Retinal pigment epithelial cell (primary cell): ENCODE results near the gene MEST.

Experiments
- DNase-seq: peaks from one replicate; pipeline ENCODE4 v3.0.0-alpha.2; 2010; ENCODE audit warnings: low read depth
- H3K4me3 ChIP-seq: 2 replicates; pipeline ENCODE4 v1.5.1; 2011; ENCODE audit warnings: mild to moderate bottlenecking, low read length, control low read depth, moderate library complexity
- TF ChIP-seq, protein P1 (sequence below): conservative IDR thresholded peaks from 2 replicates; pipeline ENCODE4 v1.5.1; 2011; ENCODE audit warnings: low read depth, low read length, control low read depth, inconsistent platforms

The MEST gene

DNA sequence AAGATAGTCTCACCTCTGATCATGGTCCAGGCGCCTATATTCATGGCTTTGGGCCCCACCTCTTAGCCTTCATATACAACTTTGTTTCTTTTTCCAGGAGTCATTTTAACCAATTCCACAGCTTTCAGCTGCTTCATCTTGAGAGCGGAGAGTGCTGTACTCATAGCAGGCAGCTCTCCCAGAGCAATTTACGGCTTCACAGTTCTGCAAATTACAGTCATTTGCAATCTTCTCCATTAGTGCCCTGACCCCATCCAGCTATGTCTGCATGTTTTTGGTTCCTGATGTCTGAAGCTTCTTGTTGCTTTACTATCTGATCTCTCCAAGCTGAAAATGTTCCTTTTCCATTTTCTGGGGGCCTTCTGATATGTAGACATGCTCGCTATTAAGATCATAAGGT lies 18.0 kb upstream of the MEST start:
- no peak overlapping the region for H3K4me3 ChIP-seq
- TF ChIP-seq, protein P1, sequence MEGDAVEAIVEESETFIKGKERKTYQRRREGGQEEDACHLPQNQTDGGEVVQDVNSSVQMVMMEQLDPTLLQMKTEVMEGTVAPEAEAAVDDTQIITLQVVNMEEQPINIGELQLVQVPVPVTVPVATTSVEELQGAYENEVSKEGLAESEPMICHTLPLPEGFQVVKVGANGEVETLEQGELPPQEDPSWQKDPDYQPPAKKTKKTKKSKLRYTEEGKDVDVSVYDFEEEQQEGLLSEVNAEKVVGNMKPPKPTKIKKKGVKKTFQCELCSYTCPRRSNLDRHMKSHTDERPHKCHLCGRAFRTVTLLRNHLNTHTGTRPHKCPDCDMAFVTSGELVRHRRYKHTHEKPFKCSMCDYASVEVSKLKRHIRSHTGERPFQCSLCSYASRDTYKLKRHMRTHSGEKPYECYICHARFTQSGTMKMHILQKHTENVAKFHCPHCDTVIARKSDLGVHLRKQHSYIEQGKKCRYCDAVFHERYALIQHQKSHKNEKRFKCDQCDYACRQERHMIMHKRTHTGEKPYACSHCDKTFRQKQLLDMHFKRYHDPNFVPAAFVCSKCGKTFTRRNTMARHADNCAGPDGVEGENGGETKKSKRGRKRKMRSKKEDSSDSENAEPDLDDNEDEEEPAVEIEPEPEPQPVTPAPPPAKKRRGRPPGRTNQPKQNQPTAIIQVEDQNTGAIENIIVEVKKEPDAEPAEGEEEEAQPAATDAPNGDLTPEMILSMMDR: no peak
- DNase-seq: no peak

DNA sequence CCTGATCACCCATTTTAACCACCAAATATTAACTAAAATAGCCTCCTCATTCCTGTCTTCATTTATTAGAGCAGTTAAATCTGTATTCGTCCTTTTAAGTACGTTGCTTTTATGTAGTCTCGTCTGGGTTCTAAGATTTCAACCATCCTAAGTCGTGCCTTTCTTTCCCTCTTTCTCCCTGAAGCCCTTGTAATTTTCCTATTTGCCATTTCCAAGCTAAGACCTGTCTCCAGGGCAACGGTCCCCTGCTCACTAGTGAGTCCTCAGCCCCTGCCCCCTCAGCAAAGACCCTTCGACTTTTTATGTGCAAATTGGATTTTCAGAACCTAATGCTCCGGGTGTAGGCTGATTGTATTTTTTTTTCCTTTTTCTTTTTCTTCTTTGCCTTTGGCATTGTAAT lies 16.1 kb upstream of the MEST start:
- TF ChIP-seq, protein P1: no peak
- no peak for DNase-seq
- no peak overlapping the region for H3K4me3 ChIP-seq

DNA sequence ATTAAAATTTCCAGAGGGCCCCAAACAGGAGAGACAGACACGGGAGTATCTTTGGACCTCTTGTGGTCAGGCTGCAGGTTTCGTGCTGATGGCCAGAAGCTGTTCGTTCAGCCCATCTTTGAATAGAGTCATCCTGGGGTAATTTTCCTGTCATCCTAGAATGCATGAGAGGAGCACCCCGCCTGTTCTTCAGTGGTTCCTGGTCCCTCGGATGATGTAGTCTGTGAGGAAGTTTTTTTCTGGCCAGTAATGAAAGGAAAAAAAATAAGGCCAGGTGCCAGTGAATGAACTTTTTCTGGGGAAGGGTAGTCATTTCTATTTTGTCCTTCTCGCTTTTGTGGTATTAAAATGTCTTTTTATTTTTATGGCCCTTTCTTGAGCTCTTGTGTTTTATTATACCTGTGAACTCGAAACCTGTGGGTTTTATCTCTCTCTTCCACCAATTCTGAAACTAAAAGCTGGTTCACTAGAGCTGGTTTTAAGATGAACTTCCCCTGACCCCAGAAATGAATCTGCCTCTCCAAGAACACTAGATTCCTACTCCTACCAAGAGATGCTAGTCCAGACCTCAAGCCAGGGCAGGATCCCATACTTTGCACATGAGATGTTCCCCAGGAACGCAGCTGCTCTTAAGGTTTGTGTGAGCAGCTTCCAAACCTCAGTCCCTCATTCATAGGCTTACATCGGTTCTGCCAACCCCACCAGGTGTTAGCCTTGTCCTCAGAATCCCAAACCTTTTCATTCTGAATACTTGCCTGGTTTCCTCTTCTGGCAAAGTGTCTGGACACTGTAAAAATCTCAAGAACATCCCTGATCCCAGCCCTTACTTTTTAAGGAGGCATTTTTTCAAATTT lies 15.4 kb upstream of the MEST start:
- no peak for DNase-seq
- no peak overlapping the region for H3K4me3 ChIP-seq
- TF ChIP-seq, protein P1: no peak

DNA sequence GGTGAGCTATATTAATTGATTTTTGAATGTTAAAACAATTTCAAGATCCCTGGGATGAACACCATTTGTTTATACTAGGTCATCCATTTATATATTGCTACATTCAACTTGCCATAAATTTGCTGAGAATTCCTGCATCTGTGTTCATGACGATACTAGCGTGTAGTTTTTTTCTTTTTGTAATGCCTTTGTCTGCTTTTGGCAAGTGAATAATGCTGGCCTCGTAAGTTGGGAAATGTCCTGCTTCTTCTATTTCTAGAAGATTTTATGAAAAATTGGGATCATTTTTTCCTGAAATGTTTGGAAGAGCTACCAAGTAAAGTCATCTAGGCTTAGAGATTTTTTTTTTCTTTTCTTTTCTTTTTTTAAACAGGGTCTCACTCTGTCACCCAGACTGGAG lies 12.9 kb upstream of the MEST start:
- H3K4me3 ChIP-seq: no peak overlapping the region
- DNase-seq: no peak
- TF ChIP-seq, protein P1: no peak

DNA sequence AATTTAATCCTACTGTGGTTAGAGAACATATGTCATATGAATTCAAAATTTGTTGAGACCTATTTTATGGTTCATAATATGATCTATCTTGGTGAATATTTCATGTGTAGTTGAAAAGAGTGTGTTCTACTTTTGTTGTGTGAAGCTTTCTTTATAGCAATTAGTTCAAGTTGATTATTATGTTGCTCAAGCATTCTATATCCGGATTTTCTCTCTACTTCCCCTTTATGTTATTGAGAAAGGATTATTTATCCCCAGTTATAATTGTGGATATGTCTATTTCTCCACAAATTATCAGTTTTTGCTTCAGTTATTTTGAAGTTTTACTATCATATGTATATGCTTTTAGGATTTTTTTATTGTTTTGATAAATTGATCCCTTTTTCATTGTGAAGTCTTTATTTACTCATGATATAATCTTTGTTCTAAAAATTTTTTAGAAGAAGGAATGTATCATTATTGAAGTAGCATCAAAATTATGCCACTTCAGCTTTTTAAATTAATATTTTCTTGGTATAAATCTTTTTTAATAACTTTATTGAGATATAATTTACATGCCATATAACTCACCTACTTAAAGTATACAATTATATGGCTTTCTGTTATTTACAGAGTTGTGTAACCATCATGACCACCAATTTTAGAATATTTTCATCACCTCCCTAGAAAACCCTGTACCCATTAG lies 12.0 kb upstream of the MEST start:
- TF ChIP-seq, protein P1: no peak
- no peak for DNase-seq
- no peak overlapping the region for H3K4me3 ChIP-seq

DNA sequence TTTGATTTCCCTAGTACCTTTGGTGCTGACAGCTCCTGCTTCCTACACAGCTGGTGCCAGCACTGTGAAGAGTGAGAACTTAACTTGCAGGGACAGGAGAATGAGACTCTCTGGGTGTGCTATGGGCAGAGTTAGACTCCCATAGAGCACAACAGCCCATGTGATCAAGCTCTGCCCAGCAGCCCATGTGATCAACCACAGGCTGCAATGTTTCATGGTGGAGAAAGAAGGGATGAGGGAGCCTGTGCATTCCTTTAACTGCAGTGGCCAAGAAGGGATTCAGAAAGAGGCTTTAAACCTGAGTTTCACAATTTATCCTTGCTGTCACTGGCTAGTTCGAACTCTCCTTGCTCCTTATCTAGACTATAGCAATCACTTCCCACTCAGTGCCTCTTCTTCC lies 10.0 kb upstream of the MEST start:
- H3K4me3 ChIP-seq: no peak overlapping the region
- no peak for DNase-seq
- TF ChIP-seq, protein P1: no peak

DNA sequence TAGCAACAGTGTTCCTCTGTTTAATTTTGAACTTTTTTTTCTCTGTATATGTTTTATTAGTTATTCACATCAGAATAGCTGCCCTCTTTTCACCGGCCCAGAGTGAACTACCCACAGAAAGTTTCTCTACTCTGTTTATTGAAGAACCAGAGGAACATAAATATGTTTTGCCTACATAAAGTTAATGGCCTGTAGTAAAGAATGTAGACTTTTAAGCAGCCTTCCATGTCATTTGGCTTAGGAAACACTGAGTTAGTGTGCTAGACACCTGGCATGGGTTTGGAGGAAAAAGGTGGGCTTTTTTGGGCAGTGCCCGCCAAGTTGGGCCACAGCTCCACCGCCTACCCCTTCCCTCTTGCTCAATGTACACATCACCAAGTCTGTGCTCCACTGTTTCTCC lies 8.9 kb upstream of the MEST start:
- no peak for DNase-seq
- no peak overlapping the region for H3K4me3 ChIP-seq
- TF ChIP-seq, protein P1: no peak
